ENCODE data around the gene C2orf42. TPM values are rescaled to one million over a fixed set of nuclear protein-coding genes. Genes with fewer than 3 reads are reported as not detected.
"Not testable (repeated sequence)": the region's sequence is repeated elsewhere in the genome, so short reads cannot be mapped to it uniquely, and the experiment has no call there.

The C2orf42 gene
- 7.6 TPM for polyA plus RNA-seq (2012; ENCODE audit: low read depth, missing spikeins)

DNA sequence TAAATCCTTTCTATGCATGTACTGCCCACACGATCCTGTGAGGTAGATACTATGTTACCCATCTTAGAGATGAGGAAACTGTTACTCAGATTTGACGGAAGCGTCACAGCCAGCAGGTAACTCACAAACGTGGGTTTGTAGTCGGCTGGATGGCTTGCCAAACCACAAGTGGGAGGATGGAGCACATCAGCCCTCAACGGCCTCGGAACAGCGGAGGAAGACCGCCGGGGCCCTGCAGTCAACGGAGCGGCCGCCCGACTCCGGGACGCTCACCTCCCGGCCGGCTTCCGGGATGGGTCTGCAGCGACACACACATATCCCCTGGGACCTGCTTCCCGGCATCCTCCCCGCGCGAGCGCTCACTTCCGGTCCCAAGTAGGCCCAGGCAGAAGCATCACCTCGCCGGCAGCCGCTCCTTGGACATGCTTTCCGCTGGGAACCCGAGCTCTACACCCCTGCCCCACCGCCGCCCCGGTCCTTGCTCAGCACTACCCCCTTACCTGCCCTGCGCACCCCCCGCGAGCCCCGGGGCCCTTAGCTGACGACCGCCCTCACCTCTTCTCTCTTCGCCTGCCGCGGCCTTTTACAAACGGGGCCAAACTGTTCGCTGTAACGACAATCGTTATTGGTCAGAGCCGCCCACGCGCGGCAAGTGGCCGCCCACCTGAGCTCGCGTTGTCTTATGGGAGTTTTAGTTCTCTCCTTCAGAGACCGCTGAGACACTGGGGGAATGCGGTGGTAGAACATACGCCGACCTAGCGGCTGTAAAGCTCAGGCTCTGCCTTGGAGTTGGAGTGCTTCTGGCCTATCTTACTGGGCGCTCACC lies at the start of gene C2orf42:
TSS of gene C2orf42 (minus strand) at position 602 of the 826 bp plus-strand sequence. CDS start 9,034 bp downstream, outside the sequence.
- TF ChIP-seq TAF1 (IDR thresholded peaks at IDR 0.05; ENCODE audit: low read depth, low read length) (peak; percentile 80), POLR2AphosphoS5 (IDR thresholded peaks at IDR 0.05; ENCODE audit: low read depth, low read length) (peak; percentile 95), POLR2A (IDR thresholded peaks at IDR 0.05; ENCODE audit: low read depth, low read length) (peak; percentile 97), SPI1 (IDR thresholded peaks at IDR 0.05; ENCODE audit: low read depth, low read length) (0 out of 2 replicates have a peak, but pooled peaks have one; percentile 1), POU2F2 (IDR thresholded peaks at IDR 0.05; ENCODE audit: low read depth, low read length) (peak; percentile 82), PAX5 (IDR thresholded peaks at IDR 0.05; ENCODE audit: insufficient read depth, low read length, severe bottlenecking) (no peak)
- DNase-seq (ENCODE audit: insufficient read length, low spot score), result peak; percentile 80
- peak; percentile 96 for FAIRE-seq

DNA sequence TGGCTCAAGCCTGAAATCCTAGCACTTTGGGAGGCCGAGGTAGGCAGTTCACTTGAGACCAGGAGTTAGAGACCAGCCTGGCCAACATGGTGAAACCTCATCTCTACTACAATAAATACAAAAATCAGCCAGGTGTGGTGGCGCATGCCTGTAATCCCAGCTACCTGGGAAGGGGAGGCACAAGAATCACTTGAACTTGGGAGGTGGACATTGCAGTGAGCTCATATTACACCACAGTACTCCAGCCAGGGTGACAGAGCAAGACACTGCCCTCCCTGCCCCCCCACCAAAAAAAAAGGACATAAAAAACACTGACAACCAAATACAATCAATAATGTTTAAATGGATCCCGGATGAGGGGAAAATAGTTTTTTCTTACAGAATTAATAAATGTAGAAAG lies 49.8 kb upstream of the C2orf42 start:
- DNase-seq (ENCODE audit: insufficient read length, low spot score) (no peak), FAIRE-seq (no peak)
- TF ChIP-seq POU2F2 (IDR thresholded peaks at IDR 0.05; ENCODE audit: low read depth, low read length) (no peak), SPI1 (IDR thresholded peaks at IDR 0.05; ENCODE audit: low read depth, low read length) (no peak), TAF1 (IDR thresholded peaks at IDR 0.05; ENCODE audit: low read depth, low read length) (no peak), POLR2A (IDR thresholded peaks at IDR 0.05; ENCODE audit: low read depth, low read length) (no peak), POLR2AphosphoS5 (IDR thresholded peaks at IDR 0.05; ENCODE audit: low read depth, low read length) (no peak), PAX5 (IDR thresholded peaks at IDR 0.05; ENCODE audit: insufficient read depth, low read length, severe bottlenecking) (no peak)

DNA sequence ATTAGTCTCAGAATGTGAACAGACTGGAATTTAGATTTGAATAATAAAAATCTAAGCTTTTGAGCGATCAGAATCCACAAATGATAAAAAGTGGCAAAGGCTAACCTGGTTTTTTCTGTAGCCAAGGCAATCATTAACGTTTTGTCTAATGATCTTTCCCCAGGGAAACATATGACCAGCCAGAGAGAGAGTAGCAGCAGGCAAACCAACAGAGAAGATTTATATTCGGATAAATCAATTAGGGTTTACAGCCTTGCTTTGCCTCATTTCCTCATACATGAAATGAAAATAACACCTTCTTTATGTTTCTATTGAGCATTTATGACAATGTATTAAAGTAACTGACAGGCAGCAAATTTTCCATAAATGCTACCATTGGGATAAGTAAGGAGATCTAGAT lies 43.1 kb upstream of the C2orf42 start:
- no peak for TF ChIP-seq POLR2A (IDR thresholded peaks at IDR 0.05; ENCODE audit: low read depth, low read length)
- TF ChIP-seq PAX5 (IDR thresholded peaks at IDR 0.05; ENCODE audit: insufficient read depth, low read length, severe bottlenecking), result no peak
- no peak for TF ChIP-seq POLR2AphosphoS5 (IDR thresholded peaks at IDR 0.05; ENCODE audit: low read depth, low read length)
- no peak for TF ChIP-seq SPI1 (IDR thresholded peaks at IDR 0.05; ENCODE audit: low read depth, low read length)
- no peak for TF ChIP-seq POU2F2 (IDR thresholded peaks at IDR 0.05; ENCODE audit: low read depth, low read length)
- TF ChIP-seq TAF1 (IDR thresholded peaks at IDR 0.05; ENCODE audit: low read depth, low read length), result no peak
- FAIRE-seq (no peak), DNase-seq (ENCODE audit: insufficient read length, low spot score) (no peak)

DNA sequence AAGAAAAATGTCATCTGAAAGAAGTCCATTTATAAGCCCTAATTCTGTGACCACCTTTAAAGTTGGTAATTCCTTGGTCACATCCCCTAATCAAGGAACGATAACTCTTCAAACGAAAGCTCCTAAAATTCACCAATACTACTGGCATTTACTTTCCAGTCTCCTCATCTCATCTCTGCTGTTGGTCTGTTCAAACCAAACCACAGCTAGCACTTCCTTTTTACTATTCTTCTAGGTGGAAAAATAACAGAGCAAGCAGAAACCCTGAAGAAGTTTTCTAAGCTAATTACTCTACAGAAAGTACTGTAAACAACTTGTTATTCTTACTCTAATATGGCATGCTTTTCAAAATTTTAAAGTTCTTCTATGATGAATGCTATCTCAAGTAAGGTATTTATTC lies 36.0 kb upstream of the C2orf42 start:
- FAIRE-seq, result no peak
- no peak for TF ChIP-seq POLR2AphosphoS5 (IDR thresholded peaks at IDR 0.05; ENCODE audit: low read depth, low read length)
- no peak for TF ChIP-seq PAX5 (IDR thresholded peaks at IDR 0.05; ENCODE audit: insufficient read depth, low read length, severe bottlenecking)
- no peak for TF ChIP-seq POLR2A (IDR thresholded peaks at IDR 0.05; ENCODE audit: low read depth, low read length)
- TF ChIP-seq SPI1 (IDR thresholded peaks at IDR 0.05; ENCODE audit: low read depth, low read length), result peak; percentile 60; the same call in 1 of the 2 replicates
- no peak for TF ChIP-seq TAF1 (IDR thresholded peaks at IDR 0.05; ENCODE audit: low read depth, low read length)

DNA sequence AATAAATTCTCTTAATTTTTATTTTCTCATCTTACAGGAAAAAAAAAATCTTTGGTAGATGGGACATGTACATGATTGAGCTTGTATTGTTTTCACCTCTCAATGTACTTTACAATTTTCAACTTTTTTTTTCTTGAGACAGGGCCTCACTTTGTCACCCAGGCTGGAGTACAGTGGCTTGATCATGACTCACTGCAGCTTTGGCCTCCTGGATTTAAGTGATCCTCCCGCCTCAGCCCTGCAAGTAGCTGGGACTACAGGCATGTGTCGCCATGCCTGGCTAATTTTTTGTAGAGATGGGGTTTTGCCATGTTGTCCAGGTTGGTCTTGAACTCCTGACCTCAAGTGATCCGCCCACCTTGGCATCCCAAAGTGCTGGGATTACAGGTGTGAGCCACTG lies 32.5 kb upstream of the C2orf42 start:
- not testable (repeated sequence) for DNase-seq (ENCODE audit: insufficient read length, low spot score); FAIRE-seq

More for the DNA sequence above, 36.0 kb upstream of the C2orf42 start:
- DNase-seq (ENCODE audit: insufficient read length, low spot score), result no peak

DNA sequence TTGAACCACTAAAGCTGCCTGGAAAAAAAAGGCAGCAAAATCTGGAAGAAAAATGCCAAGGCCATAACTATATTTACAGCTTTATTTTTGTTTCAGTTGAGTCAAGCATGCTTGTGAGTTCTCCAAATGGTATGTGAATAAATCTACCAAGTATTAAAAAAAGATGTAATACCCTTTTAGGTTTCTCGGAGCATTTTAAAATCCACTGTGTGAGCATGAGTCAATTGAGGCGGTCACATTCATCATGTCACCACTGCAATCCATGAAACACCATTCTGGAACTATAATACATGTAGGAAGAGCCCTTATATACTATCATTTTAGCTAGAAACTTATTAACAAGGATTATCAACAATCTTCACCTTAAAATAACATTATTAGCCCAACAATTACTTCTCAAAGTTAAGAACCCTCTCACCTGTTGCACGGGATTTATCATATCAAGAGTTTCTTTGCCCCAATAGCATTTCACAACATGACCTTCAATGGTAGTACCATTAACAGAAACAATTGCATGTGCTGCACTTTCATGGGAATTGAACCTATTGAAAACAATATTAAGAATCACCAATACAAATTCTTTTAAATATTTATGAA lies 24.2 kb upstream of the C2orf42 start:
- TF ChIP-seq POLR2A (IDR thresholded peaks at IDR 0.05; ENCODE audit: low read depth, low read length) (no peak), POU2F2 (IDR thresholded peaks at IDR 0.05; ENCODE audit: low read depth, low read length) (no peak), PAX5 (IDR thresholded peaks at IDR 0.05; ENCODE audit: insufficient read depth, low read length, severe bottlenecking) (no peak), TAF1 (IDR thresholded peaks at IDR 0.05; ENCODE audit: low read depth, low read length) (no peak), POLR2AphosphoS5 (IDR thresholded peaks at IDR 0.05; ENCODE audit: low read depth, low read length) (no peak), SPI1 (IDR thresholded peaks at IDR 0.05; ENCODE audit: low read depth, low read length) (no peak)
- DNase-seq (ENCODE audit: insufficient read length, low spot score), result no peak
- FAIRE-seq, result no peak

DNA sequence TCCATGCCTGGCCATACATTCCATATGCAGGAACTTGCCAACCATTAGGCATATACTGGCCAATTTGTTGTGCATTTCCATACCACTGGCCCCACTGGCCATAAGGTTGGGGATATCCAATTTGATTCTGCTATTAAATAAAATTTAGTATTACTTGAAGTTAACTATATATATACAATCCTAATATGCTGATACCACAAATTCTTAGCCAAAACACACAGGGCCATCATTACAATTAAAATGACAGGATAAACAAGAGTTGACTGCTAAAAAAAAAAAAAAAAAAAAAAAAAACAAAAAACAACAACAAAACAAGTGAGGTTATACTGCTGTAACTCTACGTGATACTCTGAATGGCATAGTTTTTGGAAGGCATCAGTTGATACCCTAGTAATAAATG lies 23.5 kb upstream of the C2orf42 start:
- DNase-seq (ENCODE audit: insufficient read length, low spot score) (no peak), FAIRE-seq (no peak)
- TF ChIP-seq TAF1 (IDR thresholded peaks at IDR 0.05; ENCODE audit: low read depth, low read length) (no peak), POLR2A (IDR thresholded peaks at IDR 0.05; ENCODE audit: low read depth, low read length) (no peak), SPI1 (IDR thresholded peaks at IDR 0.05; ENCODE audit: low read depth, low read length) (no peak), POLR2AphosphoS5 (IDR thresholded peaks at IDR 0.05; ENCODE audit: low read depth, low read length) (no peak), PAX5 (IDR thresholded peaks at IDR 0.05; ENCODE audit: insufficient read depth, low read length, severe bottlenecking) (no peak), POU2F2 (IDR thresholded peaks at IDR 0.05; ENCODE audit: low read depth, low read length) (no peak)

DNA sequence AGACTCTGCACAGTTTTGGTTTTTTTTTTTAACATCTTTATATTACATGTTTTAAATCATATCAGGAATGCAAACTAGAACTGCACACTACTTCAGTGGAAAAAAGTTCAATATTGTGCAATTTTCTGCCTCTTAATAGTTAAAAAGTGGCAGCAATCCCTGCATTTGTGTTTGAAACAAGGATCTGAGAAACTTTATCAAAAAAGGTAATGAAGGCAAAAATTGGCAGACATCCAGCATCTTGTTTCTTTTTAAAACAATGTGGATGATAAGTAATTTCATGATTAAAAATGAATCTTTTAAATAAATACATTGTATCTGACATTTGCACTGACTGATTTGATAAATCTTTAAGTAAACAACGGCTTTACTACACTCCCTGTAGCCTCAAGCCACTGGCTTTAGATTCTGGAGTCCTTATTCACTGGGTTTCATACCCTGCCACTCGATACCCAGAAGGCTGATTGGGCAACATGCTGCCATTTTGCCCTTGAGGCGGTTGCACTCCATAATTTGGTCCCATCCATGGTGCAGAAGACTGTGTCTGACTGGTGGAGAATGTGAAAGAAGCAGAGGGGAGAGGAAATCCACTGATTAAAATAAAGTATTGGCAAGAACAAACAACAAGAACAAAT lies 21.6 kb upstream of the C2orf42 start:
- TF ChIP-seq POLR2AphosphoS5 (IDR thresholded peaks at IDR 0.05; ENCODE audit: low read depth, low read length) (no peak), POLR2A (IDR thresholded peaks at IDR 0.05; ENCODE audit: low read depth, low read length) (no peak), SPI1 (IDR thresholded peaks at IDR 0.05; ENCODE audit: low read depth, low read length) (no peak), PAX5 (IDR thresholded peaks at IDR 0.05; ENCODE audit: insufficient read depth, low read length, severe bottlenecking) (no peak), TAF1 (IDR thresholded peaks at IDR 0.05; ENCODE audit: low read depth, low read length) (no peak), POU2F2 (IDR thresholded peaks at IDR 0.05; ENCODE audit: low read depth, low read length) (no peak)
- DNase-seq (ENCODE audit: insufficient read length, low spot score) (no peak), FAIRE-seq (no peak)

DNA sequence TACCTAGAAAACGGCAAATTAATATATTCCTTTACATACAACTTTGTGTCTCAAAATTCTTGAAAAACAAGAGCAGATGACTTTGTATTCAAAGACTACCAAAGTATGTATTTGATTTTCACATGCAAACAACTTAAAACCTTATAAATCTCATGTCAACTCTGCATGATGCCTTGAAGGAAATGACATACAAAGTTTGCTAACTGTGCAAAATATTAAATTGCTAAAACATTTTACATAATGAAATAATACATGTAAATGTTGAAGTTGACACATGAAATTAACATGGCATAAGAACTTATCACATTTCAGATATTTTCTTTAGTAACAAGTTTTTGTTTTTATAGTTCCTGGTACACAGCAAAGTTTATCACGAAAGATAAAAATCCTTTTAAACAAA lies 20.8 kb upstream of the C2orf42 start:
- DNase-seq (ENCODE audit: insufficient read length, low spot score), result no peak
- no peak for FAIRE-seq
- TF ChIP-seq POLR2AphosphoS5 (IDR thresholded peaks at IDR 0.05; ENCODE audit: low read depth, low read length), result no peak
- no peak for TF ChIP-seq POU2F2 (IDR thresholded peaks at IDR 0.05; ENCODE audit: low read depth, low read length)
- no peak for TF ChIP-seq TAF1 (IDR thresholded peaks at IDR 0.05; ENCODE audit: low read depth, low read length)
- TF ChIP-seq PAX5 (IDR thresholded peaks at IDR 0.05; ENCODE audit: insufficient read depth, low read length, severe bottlenecking), result no peak

Data from GM12891 (cell line).